Endothelial cell (in vitro differentiated cells): ENCODE results near the gene WDFY3. TPM values are rescaled to one million over a fixed set of nuclear protein-coding genes. Genes with fewer than 3 reads are reported as not detected.
A peak's percentile ranks its signal among the peaks of the same experiment; 100 is the strongest.

ENCODE experiments used
- DNase-seq: peaks from one replicate; pipeline ENCODE4 v3.0.0; 2021; ENCODE audit warnings: low spot score
- H3K27ac Mint-ChIP-seq: one replicate; pipeline ENCODE4 v1.8.0; 2021; ENCODE audit warnings: mixed read lengths, inconsistent platforms; ENCODE audit not compliant: unreplicated experiment
- H3K27me3 Mint-ChIP-seq: one replicate; pipeline ENCODE4 v1.8.0; 2021; ENCODE audit warnings: mild to moderate bottlenecking, moderate library complexity, mixed read lengths, inconsistent platforms; ENCODE audit not compliant: unreplicated experiment
- H3K36me3 Mint-ChIP-seq: one replicate; pipeline ENCODE4 v1.8.0; 2021; ENCODE audit warnings: mild to moderate bottlenecking, low read depth, mixed read lengths, inconsistent platforms; ENCODE audit not compliant: unreplicated experiment
- H3K4me1 Mint-ChIP-seq: one replicate; pipeline ENCODE4 v1.8.0; 2021; ENCODE audit warnings: mild to moderate bottlenecking, mixed read lengths, inconsistent platforms; ENCODE audit not compliant: unreplicated experiment
- H3K4me3 Mint-ChIP-seq: one replicate; pipeline ENCODE4 v1.8.0; 2021; ENCODE audit warnings: mild to moderate bottlenecking, mixed read lengths, inconsistent platforms; ENCODE audit not compliant: unreplicated experiment
- H3K9me3 Mint-ChIP-seq: one replicate; pipeline ENCODE4 v1.8.0; 2021; ENCODE audit warnings: mixed read lengths, inconsistent platforms; ENCODE audit not compliant: unreplicated experiment
- CTCF ChIP-seq: fragments of 200-600 bp; sonication (generic); IDR thresholded peaks from one replicate; pipeline ENCODE4 v1.5.0; 2021; ENCODE audit warnings: antibody characterized with exemption; ENCODE audit not compliant: unreplicated experiment
- total RNA-seq: library from RNA; stranded (reverse); fragmentation: NEBNext Ultra II Directional; extraction: Animal tissue kit (Norgen Biotek cat#: 25700); gene quantifications from one replicate; pipeline ENCODE4 v1.2.1, GENCODE V29; 2021; ENCODE audit not compliant: unreplicated experiment

Gene WDFY3
- total RNA-seq, 1 donor from 2014 or later: 94.8 TPM

- Mint-ChIP-seq H3K27ac (peak overlapping the region; percentile 9), H3K36me3 (no peaks in the 10 kb centered on the region), H3K4me1 (no peaks in the 10 kb centered on the region), H3K9me3 (no peaks in the 10 kb centered on the region), H3K4me3 (no peak overlapping the region), H3K27me3 (peaks cover 3% of the 10 kb centered on the region)
- TF ChIP-seq CTCF: no peak
- DNase-seq: no peak
These were observed 27.8 kb upstream of the WDFY3 start for GRCh38 chr4:84994280-84994679.

DNA sequence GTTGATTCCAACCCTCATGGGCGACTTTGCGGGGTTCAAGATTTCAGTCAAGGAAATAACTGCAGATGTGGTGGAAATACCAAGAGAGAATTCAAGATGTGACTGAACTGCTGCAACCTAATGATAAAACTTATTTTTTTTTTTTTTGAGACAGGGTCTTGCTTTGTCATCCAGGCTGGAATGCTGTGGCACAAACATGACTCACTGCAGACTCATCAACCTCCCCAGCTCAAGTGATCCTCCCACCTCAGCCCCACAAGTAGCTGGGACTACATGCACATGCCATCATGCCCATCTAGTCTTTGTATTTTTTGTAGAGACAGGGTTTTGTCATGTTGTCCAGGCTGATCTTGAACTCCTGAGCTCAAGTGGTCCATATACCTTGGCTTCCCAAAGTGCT, 19.5 kb upstream of the WDFY3 start:
- DNase-seq: no peak
- H3K4me1 Mint-ChIP-seq: no peaks in the 10 kb centered on the region
- peaks cover 15% of the 10 kb centered on the region for H3K36me3 Mint-ChIP-seq
- H3K27me3 Mint-ChIP-seq: peaks cover 3% of the 10 kb centered on the region
- no peaks in the 10 kb centered on the region for H3K9me3 Mint-ChIP-seq
- H3K27ac Mint-ChIP-seq: no peak overlapping the region
- no peak overlapping the region for H3K4me3 Mint-ChIP-seq
- no peak for TF ChIP-seq CTCF

DNA sequence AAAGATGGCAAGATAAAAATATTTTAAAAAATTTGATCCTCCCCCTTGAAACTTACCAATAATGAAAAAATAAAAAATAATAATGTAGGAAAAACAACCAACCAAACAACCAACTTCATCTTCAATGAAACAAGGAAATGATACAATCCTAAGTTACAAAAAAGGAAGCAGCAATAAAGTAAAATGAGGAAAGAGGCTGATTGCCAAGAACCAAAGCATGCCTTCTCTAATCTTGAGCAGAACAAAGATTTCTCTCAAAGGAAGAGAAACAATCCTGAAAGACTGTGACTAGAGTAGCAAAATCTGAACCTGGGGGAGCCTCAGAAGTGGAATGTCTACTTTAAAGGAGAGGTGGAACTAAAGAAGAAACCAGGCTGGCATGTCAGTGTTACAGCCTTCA, 10.9 kb upstream of the WDFY3 start:
- no peak for TF ChIP-seq CTCF
- no peak for DNase-seq
- no peak overlapping the region for H3K27ac Mint-ChIP-seq
- no peak overlapping the region for H3K4me3 Mint-ChIP-seq
- H3K36me3 Mint-ChIP-seq: no peaks in the 10 kb centered on the region
- H3K9me3 Mint-ChIP-seq: no peaks in the 10 kb centered on the region
- peaks cover 6% of the 10 kb centered on the region for H3K4me1 Mint-ChIP-seq
- H3K27me3 Mint-ChIP-seq: no peaks in the 10 kb centered on the region

DNA sequence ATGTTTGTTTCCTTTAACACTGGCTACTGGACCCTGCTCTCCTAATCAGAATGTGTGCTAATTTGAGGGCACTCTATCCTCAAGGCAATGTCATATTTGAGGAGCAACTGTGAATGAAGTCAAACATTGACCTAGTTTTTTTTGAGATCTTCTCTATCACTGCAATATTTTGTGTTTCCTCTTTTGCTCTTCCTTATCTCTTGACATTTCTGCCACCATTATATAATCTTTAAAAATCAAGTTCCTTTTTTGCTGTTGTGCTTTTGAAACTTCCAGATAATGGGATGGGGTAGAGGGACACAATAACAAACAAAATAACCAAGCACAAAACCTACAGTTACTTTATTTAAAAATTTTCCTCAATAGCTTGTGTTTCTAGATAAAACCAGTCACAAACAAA, 7.4 kb upstream of the WDFY3 start:
- H3K27me3 Mint-ChIP-seq: no peaks in the 10 kb centered on the region
- H3K36me3 Mint-ChIP-seq: no peaks in the 10 kb centered on the region
- no peak overlapping the region for H3K27ac Mint-ChIP-seq
- no peak for DNase-seq
- no peaks in the 10 kb centered on the region for H3K9me3 Mint-ChIP-seq
- TF ChIP-seq CTCF: no peak
- peaks cover 6% of the 10 kb centered on the region for H3K4me1 Mint-ChIP-seq
- H3K4me3 Mint-ChIP-seq: no peak overlapping the region

DNA sequence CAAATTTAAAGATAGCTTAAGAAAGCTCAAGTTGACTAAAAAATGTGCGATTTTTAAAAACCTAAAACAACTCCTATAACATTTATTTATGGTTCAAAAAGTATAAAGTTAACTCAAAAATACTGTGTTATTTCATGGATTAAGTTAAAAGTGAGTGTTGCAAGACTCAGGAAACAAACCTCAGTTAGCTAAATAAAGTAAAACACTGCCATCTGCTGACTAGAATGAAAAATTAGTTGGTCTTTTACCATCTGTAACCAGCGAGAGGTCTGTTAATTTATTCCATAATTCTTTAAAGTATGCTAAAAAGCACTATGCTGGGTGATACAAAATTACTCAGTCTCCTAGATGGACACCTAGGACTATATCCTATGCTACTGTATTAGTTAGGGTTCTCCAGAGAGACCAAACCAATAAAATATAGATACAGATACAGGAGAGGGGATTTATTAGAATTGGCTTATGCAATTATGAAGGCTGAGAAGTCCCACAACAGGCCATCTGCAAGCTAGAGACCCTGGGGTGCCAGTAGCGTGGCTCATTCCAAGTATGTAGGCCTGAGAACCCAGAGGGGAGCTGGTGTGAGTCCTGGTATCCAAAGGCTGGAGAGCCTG, 4.9 kb upstream of the WDFY3 start:
- peaks cover 7% of the 10 kb centered on the region for H3K36me3 Mint-ChIP-seq
- no peak overlapping the region for H3K27ac Mint-ChIP-seq
- no peak overlapping the region for H3K4me3 Mint-ChIP-seq
- H3K27me3 Mint-ChIP-seq: peaks cover 9% of the 10 kb centered on the region
- peaks cover 7% of the 10 kb centered on the region for H3K4me1 Mint-ChIP-seq
- DNase-seq: no peak
- TF ChIP-seq CTCF: peak; percentile 58
- H3K9me3 Mint-ChIP-seq: no peaks in the 10 kb centered on the region
